ENCODE measurements around the gene POLR3E. TPM values are rescaled to one million over a fixed set of nuclear protein-coding genes. Genes with fewer than 3 reads are reported as not detected.

Gene POLR3E
- total RNA-seq, 2 experiments from 2014 or later, result 70.9 to 87.4 TPM

DNA sequence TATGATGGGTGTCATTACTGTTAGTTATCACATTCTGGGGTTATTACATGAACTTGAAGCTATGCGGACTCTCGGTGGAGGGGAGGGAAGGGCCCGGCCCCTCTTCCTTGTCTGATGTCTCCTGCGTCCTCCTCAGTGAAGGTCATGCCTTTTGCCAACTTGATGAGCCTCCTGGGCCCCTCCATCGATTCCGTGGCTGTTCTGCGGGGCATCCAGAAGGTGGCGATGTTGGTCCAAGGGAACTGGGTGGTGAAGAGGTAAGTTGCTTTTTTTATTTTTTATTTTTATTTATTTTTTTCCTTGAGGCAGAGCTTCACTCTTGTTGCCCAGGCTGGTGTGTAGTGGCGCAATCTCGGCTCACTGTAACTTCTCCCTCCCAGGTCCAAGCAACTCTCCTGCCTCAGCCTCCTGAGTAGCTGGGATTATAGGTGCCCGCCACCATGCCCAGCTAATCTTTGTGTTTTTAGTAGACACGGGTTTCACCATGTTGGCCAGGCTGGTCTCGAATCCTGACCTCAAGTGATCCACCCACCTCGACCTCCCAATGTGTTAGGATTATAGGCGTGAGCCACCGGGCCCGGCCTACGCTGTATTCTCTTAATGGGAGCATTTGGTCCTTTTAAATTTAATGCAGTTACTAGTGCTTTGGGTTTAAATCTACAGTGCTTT is 21.6 kb downstream of the POLR3E start:
- no peak for ATAC-seq
- POLR2A ChIA-PET, result no interaction called here
- H3K36me3 Mint-ChIP-seq (ENCODE audit: low read depth), result peaks cover 38% of the 10 kb centered on the region

DNA sequence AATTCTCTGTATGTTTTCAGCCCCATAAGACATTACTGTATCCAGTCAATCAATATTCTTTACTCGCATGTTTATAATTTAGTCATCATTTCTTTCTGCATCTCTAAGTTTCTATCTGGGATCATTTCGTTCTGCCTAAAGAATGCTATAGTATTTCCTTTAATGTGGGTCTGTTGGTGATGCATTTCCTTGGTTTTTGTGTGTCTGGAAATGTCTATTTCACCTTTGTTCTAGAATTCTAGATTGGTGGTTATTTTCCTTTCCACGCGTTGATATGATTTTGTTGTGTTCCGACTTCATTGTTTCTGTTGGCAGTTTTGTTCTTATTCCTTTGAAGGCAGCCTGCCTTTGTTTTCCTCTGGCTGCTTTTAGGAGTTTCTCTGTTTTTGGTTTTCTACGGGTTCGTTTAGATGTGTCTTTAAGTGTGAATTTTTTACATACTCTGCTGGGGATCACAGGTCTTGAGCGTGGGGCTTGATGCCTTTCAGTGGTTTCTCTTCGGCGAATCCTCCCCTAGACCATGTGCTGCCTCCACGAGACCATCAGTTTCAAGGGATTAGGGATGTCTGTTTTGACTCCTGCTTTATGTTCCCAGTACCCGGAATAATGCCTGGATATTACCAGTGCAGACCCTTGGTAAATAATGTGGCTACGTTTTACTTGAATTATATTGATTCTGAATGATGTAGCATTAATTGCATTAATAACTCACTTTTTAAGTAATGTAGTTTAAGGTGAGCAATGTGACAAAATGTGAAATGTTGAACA is 23.5 kb downstream of the POLR3E start:
- H3K9me3 Mint-ChIP-seq (ENCODE audit: low read depth), result no peaks in the 10 kb centered on the region
- intact Hi-C loops (cut with DNase I, micrococcal nuclease), result loop anchor here (1.0 to 10.0 kb wide), 3 partner anchors 52 to 354 kb away; partner anchors contain the start of gene CDR2 (in 2 of the 2)
- peaks cover 36% of the 10 kb centered on the region for H3K36me3 Mint-ChIP-seq (ENCODE audit: low read depth)
- CTCF ChIA-PET, result interaction anchor here (0.6 to 3.4 kb wide), 7 partner anchors 9 to 66 kb away, joined by 3 to 9 read pairs (median 5); no protein-coding TSS in a partner anchor
- peaks cover 4% of the 10 kb centered on the region for H3K4me1 Mint-ChIP-seq
- H3K27me3 Mint-ChIP-seq, result no peaks in the 10 kb centered on the region
- POLR2A ChIA-PET, result interaction anchor here (0.6 kb wide), 1 partner anchor 95 kb away, joined by 3 read pairs; no protein-coding TSS in a partner anchor
- DNase-seq (no peak), ATAC-seq (no peak)
- peak overlapping the region; percentile 60 for H3K27ac Mint-ChIP-seq
- no peak overlapping the region for H3K4me3 Mint-ChIP-seq

More for the DNA sequence above, 21.6 kb downstream of the POLR3E start:
- CTCF ChIA-PET, result interaction anchor here (0.6 to 3.4 kb wide), 7 partner anchors 11 to 1161 kb away, joined by 3 to 9 read pairs (median 5); no protein-coding TSS in a partner anchor
- Mint-ChIP-seq H3K27me3 (no peaks in the 10 kb centered on the region), H3K4me3 (no peak overlapping the region), H3K4me1 (peaks cover 4% of the 10 kb centered on the region), H3K9me3 (ENCODE audit: low read depth) (no peaks in the 10 kb centered on the region), H3K27ac (no peak overlapping the region)
- intact Hi-C loops (cut with DNase I, micrococcal nuclease), result loop anchor here in 1 of 2 experiments (5.0 to 10.0 kb wide), 2 partner anchors 98 to 1164 kb away; partner anchors contain the start of genes DNAH3 and LDAF1
- peak; percentile 78 for DNase-seq

DNA sequence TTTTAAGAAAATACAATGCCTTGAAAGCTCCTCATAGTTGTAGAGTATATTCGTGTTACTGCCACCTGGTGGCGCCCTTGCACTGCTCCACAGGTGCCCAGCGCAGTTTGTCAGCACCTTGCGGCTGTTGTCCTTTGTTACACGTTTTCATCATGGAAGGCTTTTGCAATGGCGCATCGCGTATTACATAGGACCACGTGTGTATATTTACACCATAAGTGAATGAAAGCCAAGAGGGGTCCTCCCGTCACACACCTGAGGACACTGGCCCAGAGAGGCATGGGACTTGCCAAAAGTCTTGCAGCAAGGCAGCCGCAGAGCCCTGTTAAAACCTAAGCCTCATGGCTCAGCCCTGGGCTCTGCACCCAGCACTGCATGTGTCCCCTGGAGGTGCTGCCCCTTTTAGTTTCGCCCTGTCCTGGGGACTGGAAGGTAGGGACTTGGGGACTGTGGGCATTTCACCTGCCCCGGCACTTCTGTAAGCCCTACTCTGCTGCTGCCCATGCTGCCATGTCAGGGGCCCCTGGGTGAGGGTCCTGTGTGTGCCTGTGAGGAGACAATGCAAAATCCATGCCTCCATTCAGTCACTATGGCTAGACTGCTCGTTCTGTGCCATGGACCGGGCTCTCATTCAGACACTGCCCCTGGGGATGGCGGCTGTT is 24.3 kb downstream of the POLR3E start:
- H3K27ac Mint-ChIP-seq, result peak overlapping the region; percentile 60
- no peaks in the 10 kb centered on the region for H3K9me3 Mint-ChIP-seq (ENCODE audit: low read depth)
- H3K27me3 Mint-ChIP-seq, result no peaks in the 10 kb centered on the region
- peaks cover 4% of the 10 kb centered on the region for H3K4me1 Mint-ChIP-seq
- POLR2A ChIA-PET, result interaction anchor here (0.6 kb wide), 1 partner anchor 94 kb away, joined by 3 read pairs; no protein-coding TSS in a partner anchor
- ATAC-seq, result peak; percentile 89
- peaks cover 35% of the 10 kb centered on the region for H3K36me3 Mint-ChIP-seq (ENCODE audit: low read depth)
- no peak overlapping the region for H3K4me3 Mint-ChIP-seq
- DNase-seq, result peak; percentile 86
- CTCF ChIA-PET, result interaction anchor here (0.6 to 3.4 kb wide), 6 partner anchors 8 to 66 kb away, joined by 3 to 9 read pairs (median 6); no protein-coding TSS in a partner anchor
- intact Hi-C loops (cut with DNase I, micrococcal nuclease), result loop anchor here (1.0 to 10.0 kb wide), 3 partner anchors 51 to 353 kb away; partner anchors contain the start of gene CDR2 (in 2 of the 2)

DNA sequence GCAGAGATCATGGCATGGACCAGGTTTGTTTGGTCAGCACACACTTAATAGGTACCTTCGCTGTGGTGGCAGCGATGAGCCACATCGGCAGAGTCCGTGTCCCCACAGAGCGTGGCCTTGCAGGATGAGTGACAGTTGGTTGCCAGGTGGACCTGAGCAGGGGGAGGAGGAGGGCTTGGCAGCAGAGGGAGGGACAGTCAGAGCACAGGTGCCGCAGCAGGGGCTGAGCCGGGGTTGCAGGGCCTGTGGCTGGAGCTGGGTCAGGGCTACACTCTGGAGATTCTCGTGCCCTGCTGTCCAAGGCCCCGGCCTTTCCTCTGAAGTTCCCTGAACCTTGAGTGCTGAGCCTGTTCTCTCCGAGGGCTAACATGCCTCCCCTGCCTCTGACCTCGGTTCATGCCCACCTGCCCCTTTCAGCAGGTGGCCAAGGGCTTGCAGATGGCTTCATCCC is 24.8 kb downstream of the POLR3E start:
- DNase-seq, result no peak
- CTCF ChIA-PET, result no interaction called here
- Mint-ChIP-seq H3K4me1 (peaks cover 4% of the 10 kb centered on the region), H3K4me3 (no peak overlapping the region), H3K27me3 (no peaks in the 10 kb centered on the region), H3K9me3 (ENCODE audit: low read depth) (no peaks in the 10 kb centered on the region), H3K36me3 (ENCODE audit: low read depth) (peaks cover 41% of the 10 kb centered on the region), H3K27ac (no peak overlapping the region)
- intact Hi-C loops (cut with DNase I, micrococcal nuclease), result loop anchor here (5.0 to 10.0 kb wide), 2 partner anchors 50 to 353 kb away; partner anchors contain the start of gene CDR2 (in 1 of the 2)
- ATAC-seq, result no peak
- POLR2A ChIA-PET, result no interaction called here

DNA sequence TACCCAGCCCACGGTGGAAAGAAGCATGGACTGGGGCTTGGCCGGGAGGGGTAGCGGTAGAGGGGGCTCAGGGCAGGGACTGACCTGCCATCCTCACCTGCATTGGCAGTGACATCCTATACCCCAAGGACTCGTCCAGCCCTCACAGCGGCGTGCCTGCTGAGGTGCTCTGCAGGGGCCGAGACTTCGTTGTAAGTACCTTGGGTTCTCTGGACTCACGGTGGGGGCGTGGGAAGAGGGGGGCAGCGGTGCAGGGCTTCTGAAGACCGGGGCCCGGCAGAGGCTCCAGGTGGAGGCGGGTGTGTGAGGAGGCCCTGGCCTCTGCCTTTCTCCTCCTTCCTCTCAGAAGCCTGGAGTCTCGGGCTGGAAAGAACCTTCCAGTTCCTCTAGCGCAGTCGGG is 25.5 kb downstream of the POLR3E start:
- intact Hi-C loops (cut with DNase I, micrococcal nuclease), result loop anchor here (5.0 to 10.0 kb wide), 2 partner anchors 50 to 352 kb away; partner anchors contain the start of gene CDR2 (in 1 of the 2)
- H3K4me3 Mint-ChIP-seq, result no peak overlapping the region
- H3K27ac Mint-ChIP-seq, result no peak overlapping the region
- POLR2A ChIA-PET, result no interaction called here
- ATAC-seq (no peak), DNase-seq (no peak)
- peaks cover 37% of the 10 kb centered on the region for H3K36me3 Mint-ChIP-seq (ENCODE audit: low read depth)
- no peaks in the 10 kb centered on the region for H3K9me3 Mint-ChIP-seq (ENCODE audit: low read depth)
- peaks cover 4% of the 10 kb centered on the region for H3K4me1 Mint-ChIP-seq
- H3K27me3 Mint-ChIP-seq, result no peaks in the 10 kb centered on the region
- CTCF ChIA-PET, result no interaction called here

DNA sequence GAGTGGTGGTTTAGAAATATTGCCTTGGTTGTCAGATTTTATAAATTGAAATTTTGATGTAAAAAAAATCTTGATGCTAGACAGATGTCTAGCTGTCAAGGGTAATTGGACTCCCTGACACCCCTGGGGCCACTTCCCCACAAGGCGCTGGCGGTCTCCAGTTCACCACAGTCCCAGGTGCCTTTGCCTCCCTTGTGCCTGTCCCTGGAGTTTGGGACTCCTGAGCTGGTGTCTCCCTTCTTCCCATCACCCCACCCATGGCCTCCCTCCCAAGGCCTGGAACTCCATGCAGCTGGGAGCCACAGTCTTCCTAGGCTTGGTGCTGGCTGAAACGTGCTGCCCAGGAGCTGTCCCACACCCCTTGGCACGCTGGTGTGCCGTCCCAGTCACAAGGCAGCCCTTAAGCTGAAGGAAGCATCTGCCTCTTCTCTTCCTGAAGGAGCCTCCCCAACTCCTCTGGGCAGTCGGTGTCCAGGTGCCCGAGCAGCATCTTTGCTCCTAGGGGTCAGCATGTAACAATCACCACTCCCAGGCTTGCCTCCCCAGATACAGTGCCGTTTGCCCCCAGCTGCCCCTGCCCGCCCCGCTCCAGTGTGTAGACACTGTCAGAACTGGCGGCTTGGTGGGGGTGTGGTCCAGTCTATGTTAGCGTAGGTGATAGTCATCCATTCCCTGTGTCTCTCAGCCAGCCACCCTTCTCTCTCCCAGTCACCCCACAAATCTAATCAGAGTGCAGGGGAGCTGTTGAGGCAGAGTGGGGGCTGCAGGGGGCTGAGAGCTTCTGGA is 26.2 kb downstream of the POLR3E start:
- peaks cover 4% of the 10 kb centered on the region for H3K4me1 Mint-ChIP-seq
- CTCF ChIA-PET, result no interaction called here
- H3K27ac Mint-ChIP-seq, result no peak overlapping the region
- ATAC-seq, result no peak
- peaks cover 37% of the 10 kb centered on the region for H3K36me3 Mint-ChIP-seq (ENCODE audit: low read depth)
- no peaks in the 10 kb centered on the region for H3K9me3 Mint-ChIP-seq (ENCODE audit: low read depth)
- DNase-seq, result no peak
- no peak overlapping the region for H3K4me3 Mint-ChIP-seq
- no peaks in the 10 kb centered on the region for H3K27me3 Mint-ChIP-seq
- intact Hi-C loops (cut with DNase I, micrococcal nuclease), result loop anchor here (5.0 to 10.0 kb wide), 2 partner anchors 49 to 351 kb away; partner anchors contain the start of gene CDR2 (in 1 of the 2)
- POLR2A ChIA-PET, result no interaction called here

DNA sequence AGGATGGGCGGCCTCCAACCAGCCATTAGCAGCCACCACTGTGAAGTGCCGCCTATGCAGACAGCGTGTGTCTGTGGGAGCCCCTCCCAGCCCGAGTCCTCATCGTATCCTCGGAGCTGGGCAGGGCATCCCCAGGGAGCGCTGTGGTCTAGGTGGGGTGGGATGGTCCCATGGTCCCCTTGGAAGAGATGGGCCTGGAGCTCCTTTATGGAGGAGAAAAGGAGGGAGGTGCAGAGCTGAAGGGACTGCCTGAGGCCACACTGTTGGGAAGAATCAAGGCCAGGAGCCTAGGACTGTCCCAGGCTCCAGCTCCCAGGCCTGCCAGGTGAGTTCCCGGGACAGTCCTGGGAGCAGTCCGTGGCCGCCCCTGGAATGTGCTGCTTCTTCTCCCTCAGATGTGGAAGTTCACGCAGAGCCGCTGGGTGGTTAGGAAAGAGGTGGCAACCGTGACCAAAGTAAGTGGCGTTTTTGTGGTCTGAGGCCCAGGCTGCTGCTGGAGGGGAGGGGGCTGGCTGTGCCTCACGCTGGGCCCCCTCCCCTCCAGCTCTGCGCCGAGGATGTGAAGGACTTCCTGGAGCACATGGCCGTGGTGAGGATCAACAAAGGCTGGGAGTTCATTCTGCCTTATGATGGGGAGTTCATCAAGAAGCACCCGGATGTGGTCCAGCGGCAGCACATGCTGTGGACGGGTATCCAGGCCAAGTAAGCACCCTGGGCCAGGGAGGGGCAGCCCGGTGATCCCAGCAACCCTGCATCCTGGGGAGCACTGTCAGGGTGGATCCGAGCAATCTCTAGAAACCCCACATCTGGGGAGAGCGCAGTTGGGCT is 27.0 kb downstream of the POLR3E start:
- Mint-ChIP-seq H3K36me3 (ENCODE audit: low read depth) (peaks cover 40% of the 10 kb centered on the region), H3K27ac (no peak overlapping the region), H3K27me3 (no peaks in the 10 kb centered on the region), H3K4me3 (no peak overlapping the region), H3K9me3 (ENCODE audit: low read depth) (no peaks in the 10 kb centered on the region), H3K4me1 (peaks cover 4% of the 10 kb centered on the region)
- ChIA-PET CTCF (interaction anchor here (0.6 kb wide), 1 partner anchor 1137 kb away, joined by 3 read pairs; no protein-coding TSS in a partner anchor), POLR2A (no interaction called here)
- intact Hi-C loops (cut with DNase I, micrococcal nuclease), result loop anchor here (5.0 to 10.0 kb wide), 2 partner anchors 48 to 351 kb away; partner anchors contain the start of gene CDR2 (in 1 of the 2)
- DNase-seq (no peak), ATAC-seq (no peak)

DNA sequence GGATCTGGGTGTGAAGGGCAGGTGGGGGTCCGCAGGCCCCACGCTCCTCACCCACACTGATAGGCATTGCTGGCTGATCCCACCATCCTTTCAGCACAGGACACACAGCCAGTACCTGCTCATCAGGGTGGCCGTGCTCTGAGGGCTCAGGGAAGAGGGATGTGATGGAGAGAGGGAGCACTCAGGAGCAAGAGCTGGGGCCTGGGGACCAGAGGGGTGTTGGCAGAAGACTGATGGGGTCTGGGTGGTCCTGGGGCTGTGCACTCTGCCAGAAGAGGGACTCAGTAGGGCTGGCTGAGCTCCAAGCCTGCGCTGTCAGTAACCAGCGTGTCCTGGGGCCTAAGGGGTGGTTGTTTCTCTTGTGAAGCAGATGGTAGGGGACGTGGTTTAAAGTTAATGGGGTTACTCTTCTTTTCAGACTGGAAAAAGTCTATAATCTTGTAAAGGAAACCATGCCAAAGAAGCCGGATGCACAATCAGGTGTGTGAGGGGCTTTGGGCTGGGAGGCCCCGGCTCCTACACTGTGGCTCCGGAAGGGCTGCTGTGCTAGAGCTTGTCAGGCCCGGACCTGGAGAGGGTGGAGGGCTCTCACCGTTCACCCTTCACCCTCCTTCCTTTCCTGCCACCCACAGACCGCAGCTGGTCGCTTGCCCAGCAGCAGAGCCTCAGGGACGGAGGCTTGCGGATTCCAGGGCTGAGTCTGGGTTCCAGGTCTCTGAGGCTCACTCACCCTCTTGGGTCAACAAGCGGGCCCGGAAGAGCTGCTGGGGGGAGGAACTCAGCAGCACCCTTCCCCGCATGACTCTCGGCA is 27.8 kb downstream of the POLR3E start:
- ChIA-PET CTCF (interaction anchor here (0.6 kb wide), 1 partner anchor 1138 kb away, joined by 3 read pairs; no protein-coding TSS in a partner anchor), POLR2A (interaction anchor here (0.6 kb wide), 1 partner anchor 43 kb away, joined by 3 read pairs; no protein-coding TSS in a partner anchor)
- Mint-ChIP-seq H3K27me3 (no peaks in the 10 kb centered on the region), H3K36me3 (ENCODE audit: low read depth) (peaks cover 41% of the 10 kb centered on the region), H3K4me1 (peaks cover 4% of the 10 kb centered on the region), H3K4me3 (no peak overlapping the region), H3K9me3 (ENCODE audit: low read depth) (no peaks in the 10 kb centered on the region), H3K27ac (no peak overlapping the region)
- ATAC-seq (no peak), DNase-seq (no peak)
- intact Hi-C loops (cut with DNase I, micrococcal nuclease), result loop anchor here (5.0 to 10.0 kb wide), 2 partner anchors 47 to 350 kb away; partner anchors contain the start of gene CDR2 (in 1 of the 2)
